Suppressor macrophage (primary cell): ENCODE data around the gene NPY5R.

Experiments
- DNase-seq, 4 experiments: peaks; one replicate each; pipeline ENCODE4 v3.0.0-alpha.2; 2020 to 2022
- total RNA-seq, 17 experiments: gene quantifications; one replicate each; lab custom pipeline; 2026; ENCODE audit warnings: mixed read lengths in 6 of 17, inconsistent platforms in 3 of 17; lab: John Stamatoyannopoulos, UW

The NPY5R gene
- total RNA-seq: 0 to 2.4 (median 0) reads per million in 17 experiments

GRCh38 chr4:163343604-163344146 lies at the start of gene NPY5R:
NPY5R (plus strand) TSS chr4:163343892; CDS start chr4:163350274, 6,382 bp downstream.
- DNase-seq: no peak

DNA sequence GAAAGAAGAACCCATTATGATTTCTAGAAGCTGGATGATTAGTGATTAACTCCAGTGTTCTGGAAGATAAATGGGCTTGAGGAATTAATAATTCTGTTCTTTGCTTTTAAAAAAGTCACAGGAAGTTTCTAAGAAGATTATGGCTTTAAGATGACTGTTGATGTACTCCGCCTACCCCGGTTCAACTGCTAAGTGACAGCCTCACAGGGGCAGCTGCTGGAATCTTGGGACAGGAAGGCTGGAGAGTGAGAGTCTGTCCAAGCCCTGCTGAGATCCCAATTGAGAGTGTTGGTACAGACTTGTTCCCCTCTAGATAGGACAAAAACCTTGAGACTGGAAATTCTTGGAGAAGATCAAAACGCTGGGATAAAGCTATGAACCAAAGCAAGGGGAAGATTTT lies 48.6 kb upstream of the NPY5R start:
- DNase-seq: no peak

DNA sequence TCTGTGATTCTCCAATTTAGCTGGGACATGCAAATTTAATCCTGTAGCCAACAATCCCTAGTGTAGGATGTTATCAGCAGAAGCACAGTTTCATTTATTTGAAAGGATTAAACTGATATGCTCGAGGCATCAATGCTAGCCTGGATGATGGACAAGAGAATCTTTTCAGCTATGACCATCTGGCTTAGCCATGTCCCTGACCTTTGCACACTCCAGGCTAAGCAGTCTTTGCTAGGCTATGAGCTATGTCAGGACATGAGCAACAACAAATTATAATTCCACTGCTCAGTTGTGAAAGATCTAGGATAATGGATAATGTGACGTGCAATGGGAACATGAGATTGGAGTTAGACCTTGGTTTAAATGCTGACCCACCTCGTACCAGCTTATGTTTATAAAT lies 43.2 kb upstream of the NPY5R start:
- DNase-seq: no peak

DNA sequence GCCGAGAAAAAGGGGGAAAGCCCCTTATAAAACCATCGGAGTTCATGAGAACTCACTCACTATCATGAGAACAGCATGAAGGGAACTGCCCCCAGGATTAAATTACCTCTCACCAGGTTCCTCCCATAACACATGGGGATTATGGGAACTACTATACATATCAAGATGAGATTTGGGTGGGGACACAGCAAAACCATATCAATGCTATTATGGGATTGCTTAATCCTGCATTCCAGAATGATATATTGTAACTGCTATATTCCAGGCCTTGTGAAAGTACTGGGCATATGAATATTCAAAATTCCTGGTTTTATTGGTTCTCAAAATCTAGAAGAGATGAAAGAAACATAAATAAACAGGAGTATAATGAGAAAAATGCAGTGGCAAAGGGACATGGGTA lies 40.6 kb upstream of the NPY5R start:
- DNase-seq: no peak

DNA sequence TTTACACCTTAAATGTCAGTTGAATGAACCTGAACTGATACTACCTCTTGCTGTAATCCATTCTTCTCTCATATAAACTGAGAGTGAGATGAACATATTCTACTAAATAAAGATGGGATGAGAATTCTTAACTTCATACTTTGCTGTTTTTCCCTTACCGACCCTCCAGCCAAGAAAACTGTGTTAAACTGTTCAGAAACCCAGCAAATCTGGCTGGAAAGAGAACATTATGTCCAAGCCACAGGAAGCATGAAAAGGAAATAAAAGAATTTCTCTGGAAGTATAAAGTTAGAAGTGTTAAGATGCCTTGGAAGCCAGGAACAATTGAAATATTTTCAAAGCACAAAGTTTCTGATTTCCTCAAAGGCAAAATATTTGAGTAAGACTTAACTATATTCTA lies 34.2 kb upstream of the NPY5R start:
- no peak for DNase-seq

DNA sequence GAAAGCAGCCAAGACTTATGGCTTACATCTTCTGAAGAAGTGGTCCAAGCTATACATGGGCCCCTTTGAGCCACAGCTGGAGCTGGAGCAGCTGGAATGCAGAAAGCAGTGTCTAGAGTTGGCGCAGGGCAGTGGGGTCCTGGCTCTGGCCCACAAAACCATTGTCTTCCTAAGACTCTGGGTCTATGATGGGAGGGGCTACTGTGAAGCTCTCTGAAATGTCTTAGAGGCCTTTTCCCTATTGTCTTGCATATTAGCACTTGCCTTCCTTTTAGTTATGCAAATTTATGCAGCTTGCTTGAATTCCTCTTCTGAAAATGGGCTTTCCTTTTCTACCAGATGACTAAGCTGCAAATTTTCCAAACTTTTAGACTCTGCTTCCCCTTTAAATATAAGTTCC lies 26.6 kb upstream of the NPY5R start:
- DNase-seq: no peak

DNA sequence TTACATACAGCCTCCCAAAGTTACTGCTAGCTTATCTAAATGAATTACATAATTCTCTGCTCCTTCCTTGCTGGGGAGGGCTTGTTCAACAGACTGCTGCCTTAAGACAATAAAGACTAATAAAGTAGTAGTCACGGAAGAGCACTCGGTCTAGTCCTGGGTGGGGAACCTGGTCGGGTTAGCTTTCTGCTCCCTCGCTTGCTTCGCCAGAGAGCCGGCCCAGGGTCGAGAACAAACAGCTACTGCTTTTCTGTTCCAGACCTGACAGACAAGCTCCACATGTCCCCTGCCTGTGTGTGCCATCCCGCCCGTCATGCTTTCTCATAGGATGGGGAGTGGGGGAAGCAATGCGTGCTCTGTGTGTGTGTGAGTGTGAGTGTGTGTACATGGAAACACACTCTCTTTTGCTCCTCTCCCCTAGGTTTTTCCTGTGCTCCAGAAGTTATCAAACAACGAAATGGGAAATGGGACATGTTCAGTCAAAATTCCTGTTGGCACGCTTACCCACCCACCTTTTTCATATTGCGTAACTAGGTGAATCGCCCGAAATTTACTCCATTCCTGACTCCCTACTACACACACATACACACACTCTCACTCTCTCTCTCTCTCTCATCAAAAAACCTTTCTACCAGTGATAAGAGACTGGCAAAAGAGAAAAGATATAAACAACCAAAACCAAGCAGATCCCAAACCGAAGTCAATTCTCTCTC lies 12.6 kb upstream of the NPY5R start:
- DNase-seq: no peak

GRCh38 chr4:163331629-163332376 lies 11.9 kb upstream of the NPY5R start:
- peak in 1 of 4 experiments; percentile 3 for DNase-seq

- peak; percentile 66 to 77 (median 72) for DNase-seq
Measured at GRCh38 chr4:163332526-163333406, 10.9 kb upstream of the NPY5R start, which contains the start of gene NPY1R. NPY1R (minus strand) TSS chr4:163332596; CDS start chr4:163326554, 6,042 bp downstream.

GRCh38 chr4:163335384-163335783 lies 8.3 kb upstream of the NPY5R start:
- no peak for DNase-seq

DNA sequence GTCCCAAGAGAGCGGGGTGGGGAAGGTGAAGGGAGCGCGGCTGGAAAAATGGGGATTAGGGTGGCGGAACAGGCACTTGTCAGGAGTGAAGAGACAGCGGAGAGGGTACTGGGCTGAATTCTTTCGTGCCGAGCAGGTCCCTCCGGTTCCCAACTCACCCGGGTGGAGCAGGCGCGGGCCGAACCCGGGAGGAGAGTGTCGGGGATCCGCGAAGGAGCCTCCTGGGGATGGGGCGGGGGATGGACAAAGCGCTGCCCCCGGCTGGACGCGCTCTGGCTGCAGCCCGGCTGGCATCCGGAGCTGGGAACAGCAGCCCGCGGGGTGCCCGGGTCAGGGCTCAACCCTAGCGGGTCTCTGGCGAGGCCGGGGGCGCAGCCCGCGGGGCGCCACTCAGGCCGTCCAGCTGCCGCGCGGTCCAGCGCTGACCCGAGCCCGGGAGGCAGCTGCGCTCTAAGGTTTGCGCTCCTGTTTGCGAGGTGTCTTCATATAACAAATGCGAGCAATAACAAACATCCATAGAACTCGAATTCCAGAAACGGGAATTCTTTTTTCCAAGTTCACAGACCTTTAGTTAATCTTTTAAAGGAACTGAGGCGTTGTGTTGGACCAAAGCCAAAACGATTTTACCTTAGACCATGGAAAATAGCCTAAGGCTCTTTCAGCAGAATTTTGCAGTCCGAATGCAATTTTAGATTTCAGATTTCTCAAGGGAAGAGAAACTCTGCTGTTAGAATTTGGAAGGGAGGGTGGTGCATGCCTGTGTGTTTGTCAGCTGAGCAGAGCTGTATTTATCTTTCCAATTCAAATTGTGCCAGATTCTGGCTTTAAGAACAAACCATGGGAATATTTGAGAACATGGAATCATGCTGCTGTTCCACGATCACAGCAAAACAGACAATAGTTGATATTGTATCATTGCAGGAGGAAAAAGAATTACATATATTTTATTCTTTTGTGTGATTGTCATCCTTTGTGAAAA lies 744 bp downstream of the NPY5R start:
- no peak for DNase-seq

DNA sequence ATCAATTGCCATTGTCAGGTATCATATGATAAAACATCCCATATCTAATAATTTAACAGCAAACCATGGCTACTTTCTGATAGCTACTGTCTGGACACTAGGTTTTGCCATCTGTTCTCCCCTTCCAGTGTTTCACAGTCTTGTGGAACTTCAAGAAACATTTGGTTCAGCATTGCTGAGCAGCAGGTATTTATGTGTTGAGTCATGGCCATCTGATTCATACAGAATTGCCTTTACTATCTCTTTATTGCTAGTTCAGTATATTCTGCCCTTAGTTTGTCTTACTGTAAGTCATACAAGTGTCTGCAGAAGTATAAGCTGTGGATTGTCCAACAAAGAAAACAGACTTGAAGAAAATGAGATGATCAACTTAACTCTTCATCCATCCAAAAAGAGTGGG lies 7.0 kb downstream of the NPY5R start:
- DNase-seq: no peak

GRCh38 chr4:163353054-163353453 lies 9.4 kb downstream of the NPY5R start:
- DNase-seq: no peak

- no peak for DNase-seq
Measured at GRCh38 chr4:163356104-163356503, 12.4 kb downstream of the NPY5R start.

GRCh38 chr4:163367651-163368050 lies 24.0 kb downstream of the NPY5R start:
- DNase-seq: no peak

DNA sequence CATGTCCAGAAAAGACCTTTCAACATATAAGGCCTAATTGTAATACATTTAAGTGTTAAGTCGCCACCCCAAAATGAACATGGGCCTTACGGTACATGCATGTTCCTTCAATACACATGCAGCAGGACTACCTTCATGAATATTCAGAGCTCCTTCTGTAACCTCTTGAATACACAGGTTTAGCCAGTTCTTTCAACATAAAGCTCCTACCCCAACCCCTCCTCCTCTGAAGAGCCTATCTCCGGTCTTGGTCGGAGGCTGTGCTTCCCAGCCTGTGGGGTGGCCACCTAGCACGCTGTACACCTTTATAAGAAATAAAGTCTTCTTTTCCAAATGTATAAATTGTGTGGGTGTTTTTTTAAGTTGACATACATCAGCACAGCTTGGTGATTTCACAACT lies 28.3 kb downstream of the NPY5R start:
- DNase-seq: no peak

GRCh38 chr4:163378661-163379060 lies 35.0 kb downstream of the NPY5R start:
- DNase-seq: no peak

GRCh38 chr4:163380703-163381102 lies 37.0 kb downstream of the NPY5R start:
- DNase-seq: peak; percentile 7 to 32 (median 16)

- no peak for DNase-seq
Measured at GRCh38 chr4:163382178-163382869, 38.6 kb downstream of the NPY5R start.

- no peak for DNase-seq
Measured at GRCh38 chr4:163384434-163384833, 40.7 kb downstream of the NPY5R start.

- DNase-seq: no peak
Measured at GRCh38 chr4:163384926-163385325, 41.2 kb downstream of the NPY5R start.
